Hepatocyte (in vitro differentiated cells): Measurements from ENCODE around the gene ATP8B4. TPM values are rescaled to one million over a fixed set of nuclear protein-coding genes. Genes with fewer than 3 reads are reported as not detected.

Experiments used
- DNase-seq: peaks from one replicate; pipeline ENCODE4 v3.0.0-alpha.2; 2016; ENCODE audit warnings: low spot score
- H2AFZ ChIP-seq: fragments of 200-600 bp; sonication (generic); 2 replicates; pipeline ENCODE4 v1.6.0; 2016; ENCODE audit warnings: antibody characterized with exemption, mild to moderate bottlenecking
- H3K27ac ChIP-seq: fragments of 200-600 bp; sonication (generic); 2 replicates; pipeline ENCODE4 v1.5.1; 2016; ENCODE audit warnings: mild to moderate bottlenecking
- H3K27me3 ChIP-seq: fragments of 200-600 bp; sonication (generic); 2 replicates; pipeline ENCODE4 v1.6.1; 2016
- H3K36me3 ChIP-seq: fragments of 200-600 bp; sonication (generic); replicated peaks from 2 replicates; pipeline ENCODE4 v1.5.1; 2016; ENCODE audit warnings: low read depth; ENCODE audit not compliant: insufficient read depth
- H3K4me1 ChIP-seq: fragments of 200-600 bp; sonication (generic); 2 replicates; pipeline ENCODE4 v1.5.1; 2016; ENCODE audit warnings: mild to moderate bottlenecking, moderate library complexity; ENCODE audit not compliant: insufficient read depth
- H3K4me2 ChIP-seq: fragments of 200-600 bp; sonication (generic); 2 replicates; pipeline ENCODE4 v1.6.0; 2016
- H3K4me3 ChIP-seq: fragments of 200-600 bp; sonication (generic); 2 replicates; pipeline ENCODE4 v1.5.1; 2016; ENCODE audit warnings: mild to moderate bottlenecking
- H3K79me2 ChIP-seq: fragments of 200-600 bp; sonication (generic); 2 replicates; pipeline ENCODE4 v1.6.0; 2017; ENCODE audit warnings: mild to moderate bottlenecking
- H3K9me2 ChIP-seq: fragments of 200-600 bp; sonication (generic); replicated peaks from 2 replicates; pipeline ENCODE4 v1.6.0; 2017; ENCODE audit warnings: mild to moderate bottlenecking; ENCODE audit not compliant: insufficient read depth
- H3K9me3 ChIP-seq: fragments of 200-600 bp; sonication (generic); 2 replicates; pipeline ENCODE4 v1.5.1; 2016; ENCODE audit warnings: low read depth, mild to moderate bottlenecking
- H4K20me1 ChIP-seq: fragments of 200-600 bp; sonication (generic); 2 replicates; pipeline ENCODE4 v1.6.0; 2016; ENCODE audit warnings: mild to moderate bottlenecking; ENCODE audit not compliant: insufficient read depth, poor library complexity, severe bottlenecking
- CTCF ChIP-seq: fragments of 200-600 bp; sonication (generic); IDR thresholded peaks from 2 replicates; pipeline ENCODE4 v1.5.1; 2016; ENCODE audit warnings: antibody characterized with exemption, mild to moderate bottlenecking; ENCODE audit not compliant: poor library complexity
- EZH2 ChIP-seq: fragments of 200-600 bp; sonication (generic); IDR thresholded peaks from 2 replicates; pipeline ENCODE4 v1.6.1; 2016; ENCODE audit warnings: antibody characterized with exemption, mild to moderate bottlenecking, borderline replicate concordance
- EZH2phosphoT487 ChIP-seq: fragments of 200-600 bp; sonication (generic); IDR thresholded peaks from one replicate; pipeline ENCODE4 v1.6.1; 2018; ENCODE audit warnings: antibody characterized with exemption, mild to moderate bottlenecking, low read depth, moderate library complexity; ENCODE audit not compliant: unreplicated experiment, severe bottlenecking
- WGBS: methylation state at CpG from one replicate; pipeline ENCODE4 v1.1.6; 2016; ENCODE audit warnings: low lambda C conversion rate; ENCODE audit errors: missing lambda C conversion rate; 5-methylcytosine and 5-hydroxymethylcytosine counted together
- polyA plus RNA-seq: library from polyadenylated mRNA; unstranded; fragments of >200 nt; fragmentation: Nextera tagmentation; extraction: Ambion mirVana; gene quantifications from 2 replicates; pipeline ENCODE4 v1.2.1, GENCODE V29; 2016
- total RNA-seq: library from RNA; depleted of rRNA; stranded (reverse); fragments of >200 nt; gene quantifications from 2 replicates; pipeline ENCODE4 v1.2.3, GENCODE V29; 2014

ATP8B4 gene
- total and polyA plus RNA-seq, 2 experiments from 2014 or later = 1.3 to 9.5 TPM

DNA sequence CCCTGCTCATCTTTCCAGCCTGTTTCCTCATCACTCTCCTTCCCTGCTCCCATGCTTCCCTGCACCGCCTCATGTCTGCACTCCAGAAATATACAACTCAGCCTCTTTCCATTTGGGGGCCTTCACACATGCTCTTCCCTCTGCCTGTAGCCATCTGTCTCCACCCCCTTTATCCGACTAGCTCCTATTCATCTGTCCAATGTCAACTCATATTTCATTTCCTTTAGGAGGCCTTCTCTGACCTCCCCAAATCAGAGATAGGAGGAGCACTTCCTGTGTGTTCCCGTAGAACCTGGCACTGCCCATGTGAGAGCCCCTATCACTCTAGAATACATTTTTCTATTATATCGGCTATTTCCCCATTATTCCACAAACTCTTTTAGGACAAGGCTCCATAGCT lies 10.6 kb downstream of the ATP8B4 start:
- no peaks in the 10 kb centered on the region for H3K79me2 ChIP-seq
- TF ChIP-seq EZH2phosphoT487 = no peak
- TF ChIP-seq EZH2 = no peak
- H3K9me2 ChIP-seq = no peaks in the 10 kb centered on the region
- H3K4me3 ChIP-seq = no peak overlapping the region
- H3K4me2 ChIP-seq = no peak overlapping the region
- 92% methylated on average over 4 of the region's 4 CpGs for WGBS
- no peaks in the 10 kb centered on the region for H3K9me3 ChIP-seq
- no peaks in the 10 kb centered on the region for H4K20me1 ChIP-seq
- no peaks in the 10 kb centered on the region for H3K36me3 ChIP-seq
- H2AFZ ChIP-seq = no peak overlapping the region
- DNase-seq = no peak
- H3K4me1 ChIP-seq = no peaks in the 10 kb centered on the region
- H3K27ac ChIP-seq = no peak overlapping the region
- no peaks in the 10 kb centered on the region for H3K27me3 ChIP-seq

- no peaks in the 10 kb centered on the region for H3K36me3 ChIP-seq
- H3K9me3 ChIP-seq = no peaks in the 10 kb centered on the region
- DNase-seq = no peak
- H3K4me1 ChIP-seq = no peaks in the 10 kb centered on the region
- H3K27me3 ChIP-seq = no peaks in the 10 kb centered on the region
- H3K4me2 ChIP-seq = no peak overlapping the region
- H3K79me2 ChIP-seq = no peaks in the 10 kb centered on the region
- WGBS = 95% methylated on average over 7 of the region's 7 CpGs
- TF ChIP-seq CTCF (no peak), EZH2phosphoT487 (no peak), EZH2 (no peak)
- H4K20me1 ChIP-seq = no peaks in the 10 kb centered on the region
- no peak overlapping the region for H3K27ac ChIP-seq
- no peak overlapping the region for H2AFZ ChIP-seq
- H3K9me2 ChIP-seq = no peaks in the 10 kb centered on the region
- no peak overlapping the region for H3K4me3 ChIP-seq
Observed at GRCh38 chr15:50107591-50108408, 11.2 kb downstream of the ATP8B4 start.

DNA sequence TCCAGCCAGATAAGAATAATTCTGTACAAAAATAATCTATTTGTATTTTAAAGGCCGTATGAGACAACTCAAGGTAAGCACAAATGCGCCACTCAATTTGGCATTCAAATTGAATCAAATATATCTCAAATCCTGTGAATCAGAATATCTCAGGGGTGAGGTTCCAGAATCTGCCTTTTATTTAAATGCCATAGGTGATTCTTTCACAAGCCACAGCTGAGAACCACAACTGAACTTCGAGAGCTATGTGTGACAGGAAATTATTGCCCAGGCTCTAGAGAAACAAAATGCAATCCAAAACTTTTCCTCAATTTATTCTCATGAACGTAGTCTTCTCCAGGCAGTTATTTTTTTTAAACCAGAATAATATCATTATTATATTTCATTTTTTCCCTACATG lies 11.9 kb downstream of the ATP8B4 start:
- H4K20me1 ChIP-seq = no peaks in the 10 kb centered on the region
- H3K4me3 ChIP-seq = no peak overlapping the region
- no peak overlapping the region for H3K27ac ChIP-seq
- no peak overlapping the region for H3K4me2 ChIP-seq
- H3K27me3 ChIP-seq = no peaks in the 10 kb centered on the region
- no peaks in the 10 kb centered on the region for H3K9me3 ChIP-seq
- H3K4me1 ChIP-seq = no peaks in the 10 kb centered on the region
- H3K79me2 ChIP-seq = no peaks in the 10 kb centered on the region
- H3K9me2 ChIP-seq = no peaks in the 10 kb centered on the region
- TF ChIP-seq EZH2 (no peak), EZH2phosphoT487 (no peak), CTCF (no peak)
- 91% methylated on average over 4 of the region's 4 CpGs for WGBS
- no peak for DNase-seq
- no peaks in the 10 kb centered on the region for H3K36me3 ChIP-seq
- no peak overlapping the region for H2AFZ ChIP-seq

- H3K36me3 ChIP-seq = no peaks in the 10 kb centered on the region
- no peaks in the 10 kb centered on the region for H4K20me1 ChIP-seq
- WGBS = 90% methylated on average over 5 of the region's 5 CpGs
- no peak for TF ChIP-seq CTCF
- no peak for TF ChIP-seq EZH2phosphoT487
- no peak for TF ChIP-seq EZH2
- H3K27me3 ChIP-seq = no peaks in the 10 kb centered on the region
- no peak overlapping the region for H3K4me2 ChIP-seq
- H3K27ac ChIP-seq = no peak overlapping the region
- no peak for DNase-seq
- H3K9me2 ChIP-seq = no peaks in the 10 kb centered on the region
- H3K4me1 ChIP-seq = no peaks in the 10 kb centered on the region
- H3K4me3 ChIP-seq = no peak overlapping the region
- no peaks in the 10 kb centered on the region for H3K79me2 ChIP-seq
- no peak overlapping the region for H2AFZ ChIP-seq
- H3K9me3 ChIP-seq = no peaks in the 10 kb centered on the region
Observed at GRCh38 chr15:50106457-50106856, 12.6 kb downstream of the ATP8B4 start.
